ENCODE data around the gene CARD9.

Gene CARD9

GRCh38 chr9:136335296-136336155 lies 37.9 kb downstream of the CARD9 start:
- DNase-seq (ENCODE audit: low read depth), result no peak

DNA sequence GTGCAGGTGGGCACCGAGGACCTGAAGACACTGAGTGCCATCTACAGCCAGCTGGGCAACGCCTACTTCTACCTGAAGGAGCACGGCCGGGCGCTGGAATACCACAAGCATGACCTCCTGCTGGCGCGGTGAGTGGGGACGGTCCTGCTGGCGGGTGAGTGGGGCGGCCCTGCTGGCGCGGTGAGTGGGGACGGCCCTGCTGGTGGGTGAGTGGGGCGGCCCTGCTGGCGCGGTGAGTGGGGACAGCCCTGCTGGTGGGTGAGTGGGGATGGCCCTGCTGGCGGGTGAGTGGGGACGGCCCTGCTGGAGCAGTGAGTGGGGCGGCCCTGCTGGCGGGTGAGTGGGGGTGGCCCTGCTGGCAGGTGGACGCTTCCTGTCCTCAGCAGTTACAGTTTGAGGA lies 38.9 kb downstream of the CARD9 start:
- DNase-seq (ENCODE audit: low read depth), result no peak

DNA sequence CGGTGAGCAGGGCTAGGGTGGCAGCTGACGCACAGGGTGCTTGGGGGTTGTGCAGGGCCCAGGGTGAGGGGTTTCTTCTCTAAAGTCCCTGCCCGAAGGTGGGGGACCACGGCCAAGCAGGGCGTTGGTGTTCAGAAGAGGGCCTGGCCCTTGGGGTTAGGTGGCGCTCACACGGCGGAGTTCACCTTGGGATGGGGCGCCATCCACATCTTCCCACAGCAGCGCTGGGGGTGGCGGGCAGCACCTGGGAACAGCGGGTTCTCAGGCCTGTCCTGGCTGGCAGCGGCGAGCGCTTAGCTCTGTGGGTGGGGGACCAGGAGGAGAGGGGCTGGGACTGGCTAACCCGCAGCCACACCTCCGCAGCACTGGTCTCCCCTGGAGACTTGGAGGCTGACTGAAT lies 40.0 kb downstream of the CARD9 start:
- DNase-seq (ENCODE audit: low read depth), result no peak

DNA sequence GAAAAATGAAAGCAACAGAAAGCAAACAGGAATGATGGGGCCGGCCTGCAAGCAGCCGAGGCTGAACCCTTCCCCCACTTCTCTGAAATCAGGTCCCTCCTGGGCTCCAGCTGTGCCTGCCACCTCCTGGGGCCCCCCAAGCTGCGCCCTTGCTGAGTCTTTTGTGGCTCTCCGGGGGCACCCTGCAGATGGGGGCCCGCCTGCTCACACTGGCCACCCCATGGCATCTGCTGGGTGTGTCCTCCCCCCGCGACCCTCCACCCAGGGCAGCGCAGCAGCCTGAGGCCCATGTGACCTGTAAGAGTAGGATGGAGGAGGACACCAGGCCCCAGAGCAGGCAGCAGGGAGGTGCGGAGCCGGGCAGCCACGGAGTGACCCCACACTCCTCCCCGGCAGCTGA lies 40.4 kb downstream of the CARD9 start:
- DNase-seq (ENCODE audit: low read depth), result no peak

GRCh38 chr9:136332482-136332983 lies 40.9 kb downstream of the CARD9 start:
- DNase-seq (ENCODE audit: low read depth), result no peak

DNA sequence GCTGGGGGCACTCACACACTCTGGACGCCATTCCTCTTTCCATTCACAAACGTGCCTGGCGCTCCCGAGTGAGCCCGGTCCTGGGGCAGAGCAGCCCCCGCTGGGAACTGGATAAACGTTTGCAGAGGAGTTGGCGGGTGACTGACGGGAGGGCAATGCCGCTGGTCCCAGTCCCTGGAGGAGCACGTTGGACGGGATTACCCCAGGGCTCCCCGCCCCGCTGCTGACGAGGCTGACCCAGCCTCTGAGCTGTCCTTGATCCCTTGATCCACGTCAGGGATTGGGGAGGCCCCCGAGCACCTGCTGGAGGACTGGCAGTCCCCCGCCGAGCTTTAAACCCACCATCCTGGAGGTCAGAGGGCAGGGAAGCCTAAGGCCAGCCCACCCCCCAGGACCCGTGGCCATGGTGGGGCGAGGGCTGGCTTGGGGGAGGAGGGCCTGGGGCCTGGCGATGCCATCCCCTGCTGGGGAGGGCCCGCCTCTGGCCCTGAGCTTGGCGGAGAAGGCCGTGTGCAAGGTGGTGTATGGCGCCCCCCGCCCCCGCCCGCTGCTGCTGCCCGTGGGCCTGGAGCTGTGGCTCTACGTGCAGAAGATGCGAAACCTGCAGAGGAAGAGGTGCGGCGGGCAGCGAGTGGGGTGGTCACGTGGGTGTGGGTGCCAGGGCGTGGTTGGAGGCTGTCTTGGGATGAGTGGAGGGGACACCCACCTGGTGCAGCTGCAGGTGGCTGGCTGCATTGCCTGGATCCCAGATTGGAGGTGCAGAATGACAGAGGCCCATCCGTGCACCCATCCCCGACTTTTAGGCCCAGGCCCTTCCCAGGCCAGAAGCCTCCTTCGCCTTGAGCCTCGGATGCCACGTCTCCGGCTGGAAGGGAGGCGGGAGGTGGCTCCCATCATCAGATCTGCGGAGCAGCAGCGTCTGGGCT lies 41.6 kb downstream of the CARD9 start:
- no peak for DNase-seq (ENCODE audit: low read depth)

DNA sequence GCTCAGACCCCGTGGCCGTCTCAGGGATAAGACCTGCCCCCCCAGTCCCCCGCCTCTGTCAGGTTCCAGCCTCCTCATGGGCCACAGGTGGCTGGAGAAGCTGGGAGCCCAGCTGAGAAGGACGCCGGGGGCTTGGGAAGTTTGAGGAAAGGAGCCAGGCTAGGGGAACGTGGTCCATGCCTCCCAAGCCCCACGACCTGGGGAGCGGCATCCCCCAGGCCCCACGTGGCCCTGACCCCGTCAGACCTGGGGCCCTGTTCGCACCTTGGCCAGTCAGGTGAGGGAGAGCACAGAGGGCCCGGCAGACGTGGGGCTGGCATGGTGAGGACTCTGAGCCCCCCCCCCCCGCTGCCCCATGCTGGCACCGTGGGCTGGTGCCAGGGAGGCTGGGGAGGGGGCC lies 42.4 kb downstream of the CARD9 start:
- DNase-seq (ENCODE audit: low read depth), result no peak

DNA sequence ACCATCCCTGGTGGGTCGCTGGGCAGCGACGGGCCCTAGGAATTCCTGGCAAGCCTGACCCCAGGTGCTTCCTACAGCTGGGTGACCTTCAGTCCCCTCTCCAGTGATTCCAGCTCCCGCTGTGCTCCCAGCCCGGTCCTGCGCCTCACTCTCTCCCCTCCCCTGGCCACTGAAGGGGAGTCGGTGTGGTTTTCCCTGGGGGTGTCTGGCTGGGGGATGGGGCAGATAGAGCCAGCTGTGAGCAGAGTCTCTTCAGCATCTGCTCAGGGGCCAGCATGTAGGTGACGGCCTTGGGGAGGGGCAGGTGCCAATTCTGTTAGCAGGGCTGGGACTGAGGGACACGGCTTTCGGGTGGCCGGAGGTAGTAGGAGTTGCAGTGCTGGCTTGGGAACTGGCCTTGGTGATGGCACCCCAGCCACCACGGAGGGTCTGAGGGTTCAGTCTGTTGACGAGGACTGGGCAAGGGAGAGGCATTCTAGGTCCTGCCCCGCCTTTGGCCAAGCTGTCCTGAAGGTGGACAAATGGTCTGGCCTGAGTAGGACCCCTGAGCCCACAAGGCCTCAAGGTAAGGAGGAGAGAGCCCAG lies 43.0 kb downstream of the CARD9 start:
- DNase-seq (ENCODE audit: low read depth), result no peak

GRCh38 chr9:136329636-136330405 lies 43.6 kb downstream of the CARD9 start:
- no peak for DNase-seq (ENCODE audit: low read depth)

GRCh38 chr9:136329211-136329627 lies 44.2 kb downstream of the CARD9 start:
- no peak for DNase-seq (ENCODE audit: low read depth)

- DNase-seq (ENCODE audit: low read depth), result no peak
Measured at GRCh38 chr9:136328622-136329041, 44.8 kb downstream of the CARD9 start.

DNA sequence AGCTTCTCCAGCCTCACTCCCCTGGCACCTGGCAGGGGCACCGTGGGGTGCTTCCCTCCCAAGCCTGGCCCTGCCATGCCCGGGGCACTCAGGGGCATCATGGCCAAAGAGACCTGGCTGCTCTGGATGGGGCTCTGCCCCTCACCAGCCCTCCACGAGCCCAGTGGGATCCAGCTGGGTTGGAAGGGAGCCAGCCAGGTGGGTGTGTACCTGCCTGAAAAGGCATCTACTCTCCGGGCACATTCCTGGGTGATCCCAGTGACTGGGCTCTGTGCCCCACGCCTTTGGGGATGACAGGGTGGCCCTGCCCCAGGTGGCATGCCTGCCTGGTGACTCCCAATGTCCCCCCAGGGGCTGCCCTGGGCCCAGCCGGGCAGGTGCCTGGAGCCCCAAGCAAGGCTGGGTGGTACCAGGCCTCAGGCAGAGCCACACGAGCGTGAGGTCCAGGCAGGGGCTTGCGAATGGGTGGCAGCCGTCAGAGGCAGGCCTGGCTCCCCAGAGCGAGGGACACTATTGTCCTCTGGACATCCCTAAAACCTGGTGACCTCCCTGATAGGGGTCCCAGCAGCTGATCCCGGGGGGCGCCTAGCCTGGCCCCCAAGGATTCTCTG lies 45.4 kb downstream of the CARD9 start:
- DNase-seq (ENCODE audit: low read depth), result no peak

GRCh38 chr9:136327304-136327974 lies 46.0 kb downstream of the CARD9 start, which contains the start of gene GPSM1:
Gene GPSM1 (plus strand): TSS chr9:136327539. CDS start chr9:136327696, 157 bp downstream.
- no peak for DNase-seq (ENCODE audit: low read depth)

DNA sequence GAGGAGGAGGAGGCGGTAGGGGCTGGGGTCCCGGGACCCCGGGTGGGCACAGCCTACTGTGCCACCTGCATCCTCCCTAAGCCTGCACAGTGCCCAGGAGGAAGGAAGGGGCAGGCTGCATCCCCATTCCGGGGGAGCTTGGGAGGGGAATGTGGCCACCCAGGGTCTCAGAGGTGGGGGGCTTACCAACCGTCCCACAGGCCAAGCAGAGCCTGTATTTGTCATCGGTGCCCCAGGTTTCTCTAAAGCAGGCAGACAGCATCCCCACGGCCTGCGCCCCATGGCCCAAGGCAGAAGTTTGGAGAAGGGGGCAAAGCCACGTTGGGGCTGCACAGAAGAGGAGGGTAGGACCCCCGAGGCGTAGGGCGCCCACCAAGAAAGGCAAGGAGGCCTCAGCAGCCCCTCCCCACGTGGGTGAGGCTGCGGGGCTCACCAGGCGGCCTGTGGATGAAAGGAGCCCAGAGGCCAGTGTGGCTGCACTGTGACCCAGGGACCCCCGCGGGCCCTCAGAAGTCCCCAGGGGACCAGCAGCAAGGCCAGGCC lies 46.6 kb downstream of the CARD9 start:
- no peak for DNase-seq (ENCODE audit: low read depth)

GRCh38 chr9:136326061-136326760 lies 47.3 kb downstream of the CARD9 start:
- no peak for DNase-seq (ENCODE audit: low read depth)

DNA sequence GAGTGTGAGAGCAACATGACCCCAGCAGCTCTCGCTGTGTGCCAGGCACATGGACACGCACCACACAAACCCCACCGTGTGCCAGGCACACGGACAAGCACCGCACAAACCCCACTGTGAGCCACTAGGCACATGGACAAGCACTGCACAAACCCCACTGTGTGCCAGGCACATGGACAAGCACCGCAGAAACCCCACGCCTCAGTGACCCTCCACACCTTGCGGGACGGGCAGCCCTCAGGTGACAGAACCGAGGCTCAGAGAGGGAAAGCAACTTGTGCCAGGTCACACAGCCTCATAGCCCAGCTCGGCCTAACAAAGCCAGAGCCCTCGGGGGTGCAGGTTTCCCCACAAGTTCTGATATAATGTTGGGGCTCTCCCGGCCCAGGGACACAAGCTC lies 48.1 kb downstream of the CARD9 start:
- no peak for DNase-seq (ENCODE audit: low read depth)

DNA sequence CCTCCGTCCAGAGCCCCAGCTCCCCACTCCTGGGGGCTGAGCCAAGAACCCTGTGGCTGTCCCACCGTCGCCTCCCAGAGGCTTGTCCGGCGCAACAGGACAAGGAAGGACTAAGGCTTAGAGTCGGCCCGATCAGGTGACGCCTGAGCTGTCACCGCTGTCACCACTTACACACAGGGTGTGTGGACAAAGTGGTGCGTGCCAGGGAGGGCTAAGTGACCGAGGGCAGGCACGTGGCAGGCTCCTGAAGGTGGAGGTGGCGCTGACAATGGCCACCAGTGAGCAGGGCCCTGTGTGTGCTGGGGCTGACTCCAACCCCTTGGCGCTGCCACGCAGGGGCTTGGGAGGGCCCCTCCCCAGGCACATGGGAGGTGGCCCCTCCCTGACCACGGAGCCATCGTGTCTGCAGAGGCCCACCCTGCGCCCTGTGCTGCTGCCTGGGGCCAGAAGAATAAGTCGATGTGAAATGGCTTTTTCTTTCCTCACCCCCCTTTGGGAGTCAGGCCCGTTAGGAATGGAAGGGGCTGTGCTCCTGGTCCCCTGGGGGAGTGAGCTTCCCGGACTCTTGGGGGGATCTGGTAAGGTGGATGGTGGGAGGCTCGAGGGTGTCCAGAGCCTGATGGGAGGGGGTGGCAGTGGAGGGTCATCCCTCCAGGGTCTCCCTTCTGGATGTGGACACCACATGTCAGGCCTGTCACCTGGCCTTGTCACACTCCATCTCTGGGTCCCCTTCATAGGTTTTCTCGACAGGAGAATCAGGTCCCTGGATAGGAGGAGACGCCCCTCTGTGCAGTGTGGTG lies 48.8 kb downstream of the CARD9 start:
- DNase-seq (ENCODE audit: low read depth), result no peak

- no peak for DNase-seq (ENCODE audit: low read depth)
Measured at GRCh38 chr9:136323371-136323789, 50.1 kb downstream of the CARD9 start.

Data from stimulated activated CD8-positive, alpha-beta memory T cell treated with anti-CD3 and anti-CD28 coated beads, Interleukin-15, amount 100 ng/mL, for 24 hours (primary cell).